GM21447 (cell line): ENCODE measurements around the gene SLC26A1.
"Not testable (repeated sequence)": the region's sequence is repeated elsewhere in the genome, so short reads cannot be mapped to it uniquely, and the experiment has no call there.

Experiments used
- ATAC-seq: cut with Tn5 transposase; IDR thresholded peaks from one replicate; pipeline ENCODE4 v1.9.1; 2021; ENCODE audit not compliant: unreplicated experiment

Gene SLC26A1

GRCh38 chr4:955931-956381, 37.2 kb downstream of the SLC26A1 start:
- ATAC-seq, result no peak

- no peak for ATAC-seq
Observed at GRCh38 chr4:955161-955921, 37.9 kb downstream of the SLC26A1 start.

DNA sequence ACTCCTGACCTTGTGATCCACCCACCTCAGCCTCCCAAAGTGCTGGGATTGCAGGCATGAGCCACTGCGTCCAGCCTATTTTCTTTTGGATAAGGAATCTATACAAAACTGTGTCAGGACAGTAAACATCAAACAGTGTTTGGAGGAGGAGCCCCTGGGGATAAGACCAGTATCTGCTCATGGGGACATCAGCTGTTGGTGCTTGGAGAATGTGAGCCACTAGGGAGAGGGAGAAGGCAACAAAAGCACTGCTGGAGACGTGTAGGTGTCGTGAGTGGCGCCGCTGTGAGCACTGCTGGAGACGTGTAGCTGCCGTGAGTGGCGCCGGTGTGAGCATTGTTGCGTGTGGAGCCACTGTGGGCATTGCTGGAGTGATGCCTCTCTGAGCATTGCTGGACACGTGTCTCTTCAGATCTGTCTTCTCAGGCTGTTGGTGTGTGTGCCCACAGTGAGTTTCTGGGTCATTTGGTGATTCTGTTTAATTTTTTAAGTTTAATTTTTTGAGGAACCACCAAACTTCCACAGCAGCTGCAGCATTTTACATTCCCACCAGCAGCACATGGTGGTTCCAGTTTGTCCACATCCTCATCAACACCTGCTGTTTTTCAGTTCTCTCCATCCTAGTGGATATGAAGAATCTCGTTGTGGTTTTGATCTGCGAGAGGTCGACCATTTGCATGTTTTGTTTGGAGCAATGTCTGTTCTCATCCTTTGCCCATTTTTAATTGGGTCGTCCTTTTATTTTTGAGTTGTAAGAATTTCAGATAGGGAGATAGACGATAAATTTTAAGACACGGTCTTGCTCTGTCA, 38.8 kb downstream of the SLC26A1 start:
- no peak for ATAC-seq

DNA sequence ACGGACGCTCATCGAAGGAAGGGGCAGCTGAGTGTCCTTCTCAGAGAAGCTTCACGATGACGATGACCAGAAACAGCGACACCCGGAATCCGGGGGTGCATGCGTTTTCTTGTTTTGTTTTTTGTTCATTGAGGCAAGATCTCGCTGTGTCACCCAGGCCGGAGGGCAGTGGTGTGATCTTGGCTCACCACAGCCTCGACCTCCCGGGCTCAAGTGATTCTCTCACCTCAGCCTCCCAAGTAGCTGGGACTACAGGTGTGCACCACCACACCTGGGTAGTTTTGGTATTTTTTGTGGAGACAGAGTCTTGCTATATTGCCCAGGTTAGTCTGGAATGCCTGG, 39.7 kb downstream of the SLC26A1 start:
- no peak for ATAC-seq

DNA sequence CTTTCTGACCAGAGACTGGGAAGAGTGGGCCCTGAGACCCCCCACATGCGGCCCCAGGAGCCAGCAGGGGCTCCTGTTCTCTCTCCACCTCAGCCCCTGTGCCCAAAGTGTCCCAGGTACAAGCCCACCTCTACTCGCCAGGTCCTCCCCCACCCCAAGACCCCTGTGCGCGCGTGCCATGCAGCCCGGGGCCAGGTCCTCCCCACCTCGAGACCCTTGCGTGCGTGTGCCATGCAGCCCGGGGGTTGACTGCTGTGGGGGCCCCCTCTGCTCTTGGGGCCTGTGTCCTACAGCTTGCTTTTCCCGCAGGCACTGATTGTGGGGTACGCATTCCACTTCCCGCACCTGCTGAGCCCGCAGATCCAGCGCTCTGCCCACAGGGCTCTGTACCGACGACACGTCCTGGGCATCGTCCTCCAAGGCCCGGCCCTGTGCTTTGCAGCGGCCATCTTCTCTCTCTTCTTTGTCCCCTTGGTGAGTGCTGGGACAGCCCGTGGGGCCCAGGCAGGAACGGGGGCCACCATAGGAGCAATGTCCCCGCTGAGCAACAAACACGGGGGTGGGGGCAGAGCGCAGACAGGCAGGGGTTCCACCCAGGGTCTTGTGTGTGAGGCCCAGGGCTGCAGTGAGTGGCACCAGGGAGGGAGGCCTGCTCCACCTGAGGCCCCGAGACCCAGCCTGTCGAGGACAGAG, 40.2 kb downstream of the SLC26A1 start:
- no peak for ATAC-seq

DNA sequence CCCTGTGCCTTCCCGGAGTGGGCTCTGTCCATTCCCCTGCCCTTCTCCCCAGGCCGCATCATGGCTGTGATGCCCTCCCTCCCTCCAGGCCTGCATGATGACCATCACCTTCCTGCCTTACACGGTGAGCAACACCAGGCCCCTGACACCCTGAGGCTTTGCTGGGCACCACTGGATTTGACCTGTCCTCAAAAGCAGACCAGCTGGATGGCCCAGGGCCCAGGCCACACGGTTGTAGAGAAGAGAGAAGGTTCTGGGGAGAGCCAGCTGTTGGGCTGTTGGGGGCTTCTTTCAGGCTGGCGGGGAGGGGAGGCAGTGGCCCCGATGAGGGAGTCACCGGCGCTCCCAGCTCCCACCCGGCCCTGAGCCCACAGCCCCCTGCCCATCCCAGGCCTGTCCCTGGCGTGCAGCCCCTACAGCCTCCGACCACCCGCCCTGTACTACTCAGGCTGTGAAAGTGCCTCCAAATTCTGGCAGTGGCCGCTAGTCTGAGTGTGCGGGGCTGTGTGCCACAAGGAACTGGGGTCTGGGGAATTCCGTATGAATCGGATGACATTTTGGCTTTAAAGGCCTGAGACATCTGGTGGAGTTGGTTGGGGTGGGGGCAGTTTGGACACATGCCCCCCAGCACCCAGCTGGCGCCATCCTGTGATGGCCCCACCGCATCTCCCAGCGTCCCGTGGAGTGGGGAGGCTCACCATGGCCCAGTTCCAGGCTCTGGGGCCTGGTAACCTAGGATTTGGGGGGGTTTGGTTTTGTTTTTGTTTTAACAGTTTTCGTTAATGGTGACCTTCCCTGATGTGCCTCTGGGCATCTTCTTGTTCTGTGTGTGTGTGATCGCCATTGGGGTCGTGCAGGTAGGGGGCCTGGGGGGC, 41.4 kb downstream of the SLC26A1 start:
- no peak for ATAC-seq

DNA sequence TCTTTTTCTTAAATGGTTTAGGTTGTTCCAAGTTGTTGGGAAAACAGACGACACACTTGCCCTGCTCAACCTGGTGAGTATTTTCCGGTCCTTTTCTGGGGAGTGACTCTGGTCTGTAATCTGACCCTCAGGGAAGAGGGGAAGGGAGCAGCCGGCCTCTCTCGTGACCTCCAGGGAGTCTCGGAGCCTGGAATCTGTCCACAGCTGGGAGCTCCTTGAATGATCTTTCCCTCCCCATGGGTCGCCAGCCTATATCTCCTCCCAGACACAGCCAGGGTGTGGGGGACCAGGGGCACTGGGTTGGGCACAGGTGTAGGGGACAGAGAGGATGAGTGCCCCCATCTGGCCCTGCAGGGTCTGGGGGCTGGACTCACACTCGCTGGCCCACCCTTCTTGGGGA, 42.0 kb downstream of the SLC26A1 start:
- no peak for ATAC-seq

DNA sequence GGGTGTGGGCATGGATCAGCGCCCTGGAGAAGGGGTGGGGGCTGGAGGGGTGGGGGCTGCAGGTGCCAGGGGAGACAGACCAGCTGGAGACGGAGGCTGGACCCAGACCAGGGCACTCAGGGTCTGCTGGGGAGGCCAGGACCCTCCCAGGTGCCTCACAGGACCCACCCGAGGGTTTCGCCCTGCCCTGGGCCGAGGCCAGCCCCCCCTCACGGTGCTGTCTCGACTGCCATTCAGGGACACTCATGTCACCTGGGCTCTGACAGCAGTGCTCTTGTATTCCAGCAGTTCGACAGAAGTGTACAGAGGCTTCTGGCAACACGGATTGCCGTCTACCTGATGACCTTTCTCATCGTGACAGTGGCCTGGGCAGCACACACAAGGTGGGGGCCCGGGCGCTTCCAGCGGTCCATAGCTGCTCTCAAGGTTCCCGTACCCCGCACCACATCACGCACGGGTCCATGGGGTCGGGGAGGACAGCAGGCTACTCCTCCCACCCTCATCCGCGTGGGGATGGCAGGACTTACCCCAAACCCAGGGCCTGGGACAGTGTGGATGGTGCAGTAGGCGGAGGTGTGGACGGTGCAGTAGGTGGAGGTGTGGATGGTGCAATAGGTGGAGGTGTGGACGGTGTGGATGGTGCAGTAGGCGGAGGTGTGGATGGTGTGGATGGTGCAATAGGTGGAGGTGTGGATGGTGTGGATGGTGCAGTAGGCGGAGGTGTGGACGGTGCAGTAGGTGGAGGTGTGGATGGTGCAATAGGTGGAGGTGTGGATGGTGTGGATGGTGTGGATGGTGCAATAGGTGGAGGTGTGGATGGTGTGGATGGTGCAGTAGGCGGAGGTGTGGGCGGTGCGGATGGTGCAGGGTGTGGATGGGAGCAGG, 42.8 kb downstream of the SLC26A1 start:
- ATAC-seq, result no peak

- ATAC-seq, result no peak
Observed at GRCh38 chr4:949656-950055, 43.5 kb downstream of the SLC26A1 start.

DNA sequence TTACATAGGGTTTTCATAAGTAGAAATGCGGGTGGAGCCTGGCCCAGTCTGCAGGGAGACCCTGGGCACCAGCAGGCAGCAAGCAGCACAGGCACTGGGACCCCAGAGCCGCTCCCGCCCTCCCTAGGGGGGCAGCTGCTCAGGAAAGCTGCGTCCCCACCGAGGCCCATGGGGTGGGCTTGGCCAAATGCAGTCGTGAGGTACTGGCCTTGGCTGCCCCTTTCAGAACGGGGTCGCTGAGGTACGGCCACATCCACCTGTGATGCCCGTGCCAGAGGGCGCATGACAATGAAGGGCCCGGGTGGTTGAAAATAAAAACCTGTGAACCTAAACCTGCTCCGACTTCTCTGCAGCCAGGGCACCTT, 44.3 kb downstream of the SLC26A1 start:
- ATAC-seq, result no peak

- ATAC-seq, result no peak
Observed at GRCh38 chr4:948101-948935, 44.9 kb downstream of the SLC26A1 start.

DNA sequence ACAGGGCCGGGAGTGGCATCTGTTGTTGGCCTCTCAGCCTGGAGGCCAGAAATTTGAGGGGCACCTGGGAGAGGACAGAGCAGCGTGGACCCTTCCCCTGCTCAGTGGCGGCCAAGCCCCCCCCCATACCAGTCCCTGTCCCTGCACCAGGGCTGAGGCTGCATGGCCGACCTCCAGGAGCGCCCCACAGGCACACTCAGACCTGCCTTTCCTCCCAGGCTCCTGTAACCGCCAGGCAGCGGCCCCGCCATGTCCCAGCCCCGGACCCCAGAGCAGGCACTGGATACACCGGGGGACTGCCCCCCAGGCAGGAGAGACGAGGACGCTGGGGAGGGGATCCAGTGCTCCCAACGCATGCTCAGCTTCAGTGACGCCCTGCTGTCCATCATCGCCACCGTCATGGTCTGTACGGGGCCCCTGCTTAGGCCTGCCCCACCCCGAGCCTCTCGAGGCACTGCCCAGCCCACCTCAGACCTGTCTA, 45.7 kb downstream of the SLC26A1 start:
- ATAC-seq, result no peak

GRCh38 chr4:946517-947471, 46.4 kb downstream of the SLC26A1 start:
- ATAC-seq, result no peak

GRCh38 chr4:946103-946450, 47.1 kb downstream of the SLC26A1 start:
- ATAC-seq, result no peak

DNA sequence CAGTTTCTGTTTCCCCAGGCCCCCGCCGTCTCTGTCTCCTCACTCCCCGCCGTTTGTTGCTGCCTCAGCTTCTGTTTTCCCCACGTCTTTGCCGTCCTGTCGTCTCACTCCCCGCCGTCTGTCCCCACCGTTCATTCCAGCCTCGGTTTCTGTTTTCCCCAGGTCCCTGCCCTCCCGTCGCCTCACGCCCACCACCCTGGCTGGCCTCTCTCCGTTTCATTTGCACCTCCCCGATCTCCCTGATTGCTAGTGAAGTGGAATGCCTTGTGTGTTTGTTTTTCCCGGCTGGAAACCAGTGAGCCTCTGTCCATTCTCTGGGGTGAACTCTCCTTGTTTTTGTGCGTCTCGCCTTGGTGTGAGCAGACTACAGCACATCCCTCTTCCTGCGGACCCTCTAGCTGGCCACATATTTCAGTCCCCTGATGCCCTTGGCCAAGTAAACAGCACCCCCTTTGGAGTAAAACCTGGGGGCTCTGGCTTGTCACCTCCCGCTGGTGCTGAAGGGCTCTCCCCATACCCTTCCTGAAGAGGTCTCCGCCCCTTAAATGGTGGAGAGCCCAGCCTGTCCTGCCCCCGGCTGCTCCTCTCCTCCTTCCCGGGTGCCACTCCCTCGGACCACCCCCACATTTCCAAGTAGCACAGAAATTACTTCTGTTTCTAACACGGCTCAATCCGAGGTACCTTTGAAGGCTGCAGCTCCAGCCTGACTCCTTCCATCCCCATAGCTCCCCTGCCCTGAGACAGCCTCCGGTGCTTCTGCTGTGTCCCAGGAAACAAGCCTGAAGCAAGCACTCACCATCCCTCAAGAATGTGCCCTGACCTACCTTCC, 47.7 kb downstream of the SLC26A1 start:
- ATAC-seq, result no peak

DNA sequence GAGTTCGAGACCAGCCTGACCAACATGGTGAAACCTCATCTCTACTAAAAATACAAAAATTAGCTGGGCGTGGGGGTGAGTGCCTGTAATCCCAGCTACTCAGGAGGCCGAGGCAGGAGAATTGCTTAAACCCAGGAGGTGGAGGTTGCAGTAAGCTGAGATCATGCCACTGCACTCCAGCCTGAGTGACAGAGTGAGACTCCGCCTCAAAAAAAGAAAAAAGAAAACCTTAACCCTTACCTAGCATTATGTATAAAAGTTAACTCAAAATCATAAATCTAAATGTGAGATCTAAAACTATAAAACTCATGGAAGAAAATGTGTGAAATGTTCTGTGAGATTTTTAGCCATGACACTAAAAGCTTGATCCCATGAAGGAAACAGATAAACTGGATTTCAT, 53.7 kb downstream of the SLC26A1 start:
- not testable (repeated sequence) for ATAC-seq
